ENCODE data around the gene TINCR. TPM values are rescaled to one million over a fixed set of nuclear protein-coding genes. Genes with fewer than 3 reads are reported as not detected.

Gene TINCR
- total and polyA plus RNA-seq, 10 donors: 0.05 to 0.73 (median 0.26) TPM; not detected in 2

DNA sequence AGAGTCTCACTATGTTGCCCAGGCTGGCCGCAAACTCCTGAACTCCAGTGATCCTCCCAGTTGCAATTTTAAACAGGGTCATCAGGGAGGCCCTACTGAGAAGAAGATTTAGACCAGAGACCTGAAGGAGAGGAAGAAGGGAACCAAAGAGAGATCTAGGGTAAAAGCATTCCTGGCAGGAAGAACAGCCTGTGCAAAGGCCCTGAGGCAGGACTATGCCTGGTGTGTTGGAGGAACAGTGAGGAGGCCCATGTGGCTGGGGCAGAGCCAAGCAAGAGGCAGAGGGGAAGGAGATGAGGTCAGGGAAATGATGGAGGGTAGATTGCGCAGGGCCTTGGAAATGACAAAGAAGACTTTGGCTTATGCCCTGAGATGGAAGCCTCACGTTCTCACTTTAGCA, 34.5 kb downstream of the TINCR start:
- H3K36me3 ChIP-seq: no peaks in the 10 kb centered on the region
- H3K9me3 ChIP-seq: peaks cover 6 to 41% (median 33%) of the 10 kb centered on the region in 8 donors
- intact Hi-C loops (cut with DNase I; ENCODE audit: low total_unique reads): no loop called here
- no peak overlapping the region for H3K4me3 ChIP-seq
- TF ChIP-seq CTCF (IDR thresholded peaks at IDR 0.05 in 8 of 11, conservative IDR thresholded peaks at IDR 0.05 in 3 of 11): no peak
- TF ChIP-seq POLR2A (IDR thresholded peaks at IDR 0.05): no peak
- TF ChIP-seq POLR2AphosphoS5 (IDR thresholded peaks at IDR 0.05): no peak
- DNase-seq: no peak
- H3K27me3 ChIP-seq (replicated peaks in 1 of 7): peaks cover 0 to 59% (median 21%) of the 10 kb centered on the region in 7 donors
- H3K4me1 ChIP-seq: no peaks in the 10 kb centered on the region
- WGBS, 5 donors: 88 to 100% (median 90%) methylated on average over 3 of the region's 3 CpGs
- H3K27ac ChIP-seq: no peak overlapping the region

DNA sequence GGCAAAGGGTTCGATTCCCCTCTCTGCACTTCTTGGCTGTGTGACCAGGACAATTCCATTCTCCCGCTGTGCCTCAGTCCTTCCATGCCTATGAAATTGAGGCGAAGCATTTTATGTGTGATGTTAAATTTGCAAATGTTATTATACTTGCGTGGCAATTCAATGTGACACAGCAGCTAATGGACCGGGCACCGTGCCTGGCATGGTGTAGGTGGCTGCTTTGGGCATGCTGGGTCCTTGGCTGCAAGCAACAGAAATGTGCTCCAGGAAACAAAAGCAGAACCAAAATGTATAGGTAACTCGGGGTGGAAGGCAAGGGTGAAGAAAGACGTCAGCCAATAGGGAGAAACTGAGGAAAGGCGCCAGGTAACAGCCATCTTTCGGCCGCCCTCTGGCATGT, 37.1 kb downstream of the TINCR start:
- TF ChIP-seq CTCF (IDR thresholded peaks at IDR 0.05 in 8 of 11, conservative IDR thresholded peaks at IDR 0.05 in 3 of 11) (no peak), POLR2AphosphoS5 (IDR thresholded peaks at IDR 0.05) (no peak), POLR2A (IDR thresholded peaks at IDR 0.05) (no peak)
- WGBS, 5 donors: 81 to 88% (median 83%) methylated on average over 11 of the region's 11 CpGs

DNA sequence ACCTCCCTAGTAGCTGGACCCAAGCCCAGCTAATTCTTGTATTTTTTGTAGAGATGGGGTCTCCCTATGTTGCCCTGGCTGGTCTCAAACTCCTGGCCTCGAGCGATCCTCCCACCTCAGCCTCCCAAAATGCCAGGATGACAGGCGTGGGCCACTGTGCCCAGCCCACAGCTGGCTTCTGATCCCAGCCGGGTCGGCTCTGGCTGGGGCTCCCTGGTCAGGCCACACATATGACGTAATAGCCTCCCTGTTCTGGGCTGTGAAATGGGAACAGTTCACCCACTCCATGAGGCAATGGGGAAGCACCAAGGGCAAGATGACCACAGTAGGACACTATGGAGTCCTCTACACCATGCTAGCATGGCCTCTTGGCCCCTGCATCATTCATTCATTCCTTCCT, 41.1 kb downstream of the TINCR start:
- WGBS, 5 donors: 82 to 91% (median 90%) methylated on average over 6 of the region's 6 CpGs
- Histone ChIP-seq H3K36me3 (no peaks in the 10 kb centered on the region), H3K4me3 (no peak overlapping the region), H3K27ac (no peak overlapping the region), H3K27me3 (replicated peaks in 1 of 7) (peaks cover 0 to 67% (median 3%) of the 10 kb centered on the region in 7 donors), H3K4me1 (no peaks in the 10 kb centered on the region), H3K9me3 (no peaks in the 10 kb centered on the region)
- no peak for DNase-seq
- TF ChIP-seq CTCF (IDR thresholded peaks at IDR 0.05 in 8 of 11, conservative IDR thresholded peaks at IDR 0.05 in 3 of 11): no peak
- TF ChIP-seq POLR2A (IDR thresholded peaks at IDR 0.05): no peak
- TF ChIP-seq POLR2AphosphoS5 (IDR thresholded peaks at IDR 0.05): no peak
- intact Hi-C loops (cut with DNase I; ENCODE audit: low total_unique reads): no loop called here

More for the DNA sequence above, 37.1 kb downstream of the TINCR start:
- intact Hi-C loops (cut with DNase I; ENCODE audit: low total_unique reads): no loop called here
- peaks cover 6 to 33% (median 28%) of the 10 kb centered on the region in 8 donors for H3K9me3 ChIP-seq
- no peaks in the 10 kb centered on the region for H3K36me3 ChIP-seq
- no peak overlapping the region for H3K4me3 ChIP-seq
- H3K27ac ChIP-seq: no peak overlapping the region
- DNase-seq: no peak
- H3K4me1 ChIP-seq: no peaks in the 10 kb centered on the region
- peaks cover 0 to 54% (median 3%) of the 10 kb centered on the region in 7 donors for H3K27me3 ChIP-seq (replicated peaks in 1 of 7)

DNA sequence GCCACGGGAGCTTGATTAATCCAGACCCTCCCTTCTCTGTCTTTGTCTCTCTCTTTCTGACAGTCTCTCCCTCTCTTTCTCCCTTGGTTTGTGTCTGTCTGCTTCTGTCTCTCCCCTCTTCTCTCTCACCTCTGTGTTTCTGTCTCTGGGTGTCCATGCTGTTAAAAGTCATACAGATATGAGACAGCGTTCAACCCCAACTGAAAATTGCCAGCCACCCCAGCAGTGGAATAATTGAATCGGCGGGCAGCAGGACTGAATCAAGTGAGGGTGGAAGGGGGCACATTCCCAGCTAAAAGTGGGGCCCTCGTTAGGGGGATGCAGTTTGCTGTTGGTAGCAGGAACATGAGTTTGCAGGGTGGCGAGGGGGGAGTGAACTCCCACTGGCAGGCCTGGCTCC, 43.7 kb downstream of the TINCR start:
- no peak for DNase-seq
- TF ChIP-seq POLR2AphosphoS5 (IDR thresholded peaks at IDR 0.05): no peak
- TF ChIP-seq CTCF (IDR thresholded peaks at IDR 0.05 in 8 of 11, conservative IDR thresholded peaks at IDR 0.05 in 3 of 11): no peak
- TF ChIP-seq POLR2A (IDR thresholded peaks at IDR 0.05): no peak
- Histone ChIP-seq H3K27me3 (replicated peaks in 1 of 7) (peaks cover 0 to 72% (median 0%) of the 10 kb centered on the region in 7 donors), H3K36me3 (no peaks in the 10 kb centered on the region), H3K4me1 (no peaks in the 10 kb centered on the region), H3K9me3 (peaks cover 0 to 10% (median 3%) of the 10 kb centered on the region in 8 donors), H3K27ac (no peak overlapping the region), H3K4me3 (no peak overlapping the region)
- intact Hi-C loops (cut with DNase I; ENCODE audit: low total_unique reads): no loop called here
- WGBS, 5 donors: 60 to 70% (median 63%) methylated on average over 6 of the region's 6 CpGs
